H9 (cell line): ENCODE results near the gene CILP2. TPM values are rescaled to one million over a fixed set of nuclear protein-coding genes. Genes with fewer than 3 reads are reported as not detected.

ENCODE experiments used
- DNase-seq: peaks from one replicate; pipeline ENCODE4 v3.0.0-alpha.2; 2017
- H2AFZ ChIP-seq: one replicate; pipeline ENCODE4 v1.6.1; 2013; ENCODE audit warnings: mild to moderate bottlenecking, low read length, control low read depth, moderate library complexity
- H2AK5ac ChIP-seq: 2 replicates; pipeline ENCODE4 v1.6.1; 2013; ENCODE audit warnings: low read length, control low read depth, mixed read lengths; ENCODE audit not compliant: insufficient read length
- H2BK120ac ChIP-seq: one replicate; pipeline ENCODE4 v1.6.1; 2013; ENCODE audit warnings: low read depth, mild to moderate bottlenecking, low read length, control low read depth, inconsistent platforms; ENCODE audit not compliant: poor library complexity, severe bottlenecking
- H2BK12ac ChIP-seq: 2 replicates; pipeline ENCODE4 v1.6.1; 2013; ENCODE audit warnings: low read length, control low read depth, mixed read lengths, low read depth; ENCODE audit not compliant: insufficient read length
- H2BK15ac ChIP-seq: 2 replicates; pipeline ENCODE4 v1.6.1; 2013; ENCODE audit warnings: low read depth, low read length, control low read depth
- H2BK20ac ChIP-seq: one replicate; pipeline ENCODE4 v1.6.1; 2013; ENCODE audit warnings: low read depth, mild to moderate bottlenecking, low read length, control low read depth, inconsistent platforms; ENCODE audit not compliant: poor library complexity, severe bottlenecking
- H2BK5ac ChIP-seq: 2 replicates; pipeline ENCODE4 v1.6.1; 2013; ENCODE audit warnings: low read length, control low read depth, mixed read lengths; ENCODE audit not compliant: insufficient read length
- H3K14ac ChIP-seq: 2 replicates; pipeline ENCODE4 v1.6.1; 2013; ENCODE audit warnings: low read length, control low read depth; ENCODE audit not compliant: insufficient read depth
- H3K18ac ChIP-seq: 2 replicates; pipeline ENCODE4 v1.6.1; 2013; ENCODE audit warnings: low read depth, mild to moderate bottlenecking, mixed read lengths, low read length, control low read depth; ENCODE audit not compliant: insufficient read length
- H3K23ac ChIP-seq: 2 replicates; pipeline ENCODE4 v1.6.1; 2013; ENCODE audit warnings: low read length, control low read depth, mixed read lengths, low read depth; ENCODE audit not compliant: insufficient read length
- H3K23me2 ChIP-seq: 2 replicates; pipeline ENCODE4 v1.6.1; 2013; ENCODE audit warnings: low read depth, mild to moderate bottlenecking, mixed read lengths, low read length, control low read depth; ENCODE audit not compliant: insufficient read length, poor library complexity, severe bottlenecking
- H3K27ac ChIP-seq: 2 replicates; pipeline ENCODE4 v1.5.1; 2013; ENCODE audit warnings: low read length, control low read depth, mixed read lengths, low read depth; ENCODE audit not compliant: insufficient read length
- H3K27me3 ChIP-seq: 2 replicates; pipeline ENCODE4 v1.6.1; 2013; ENCODE audit warnings: low read length, control low read depth, inconsistent platforms; ENCODE audit not compliant: insufficient read depth
- H3K4ac ChIP-seq: 2 replicates; pipeline ENCODE4 v1.6.1; 2013; ENCODE audit warnings: low read depth, mild to moderate bottlenecking, control low read depth, inconsistent platforms, low read length, moderate library complexity
- H3K4me1 ChIP-seq: 2 replicates; pipeline ENCODE4 v1.6.1; 2013; ENCODE audit warnings: low read length, control low read depth, inconsistent platforms; ENCODE audit not compliant: insufficient read depth
- H3K4me2 ChIP-seq: 2 replicates; pipeline ENCODE4 v1.6.1; 2013; ENCODE audit warnings: low read length, control low read depth, mixed read lengths; ENCODE audit not compliant: insufficient read length, insufficient read depth
- H3K56ac ChIP-seq: 2 replicates; pipeline ENCODE4 v1.6.1; 2013; ENCODE audit warnings: low read depth, mild to moderate bottlenecking, mixed read lengths, low read length, control low read depth; ENCODE audit not compliant: insufficient read length
- H3K79me1 ChIP-seq: 2 replicates; pipeline ENCODE4 v1.6.1; 2013; ENCODE audit warnings: low read depth, mild to moderate bottlenecking, moderate library complexity, low read length, control low read depth, inconsistent platforms; ENCODE audit not compliant: insufficient read depth, poor library complexity, severe bottlenecking
- H3K79me2 ChIP-seq: 2 replicates; pipeline ENCODE4 v1.6.1; 2013; ENCODE audit warnings: low read length, control low read depth, inconsistent platforms; ENCODE audit not compliant: insufficient read depth
- H3K9ac ChIP-seq: 2 replicates; pipeline ENCODE4 v1.6.1; 2013; ENCODE audit warnings: low read length, control low read depth, mixed read lengths; ENCODE audit not compliant: insufficient read length; ENCODE audit errors: extremely low read depth
- H3K9me3 ChIP-seq: one replicate; pipeline ENCODE4 v1.6.1; 2013; ENCODE audit warnings: low read depth, low read length, inconsistent platforms; ENCODE audit not compliant: control insufficient read depth
- H3T11ph ChIP-seq: one replicate; pipeline ENCODE4 v1.6.1; 2013; ENCODE audit warnings: mild to moderate bottlenecking, low read length, control low read depth, inconsistent platforms
- H4K20me1 ChIP-seq: one replicate; pipeline ENCODE4 v1.6.1; 2013; ENCODE audit not compliant: control insufficient read depth, insufficient read length, insufficient read depth
- H4K5ac ChIP-seq: 2 replicates; pipeline ENCODE4 v1.6.1; 2013; ENCODE audit warnings: low read depth, mild to moderate bottlenecking, mixed read lengths, low read length, control low read depth; ENCODE audit not compliant: insufficient read length
- H4K8ac ChIP-seq: replicated peaks from 2 replicates; pipeline ENCODE4 v1.6.1; 2013; ENCODE audit warnings: low read length, control low read depth, mixed read lengths, low read depth; ENCODE audit not compliant: insufficient read length
- H4K91ac ChIP-seq: 2 replicates; pipeline ENCODE4 v1.6.1; 2013; ENCODE audit warnings: low read depth, mild to moderate bottlenecking, moderate library complexity, mixed read lengths, low read length, control low read depth; ENCODE audit not compliant: insufficient read length
- H3K27ac Mint-ChIP-seq, 3 experiments: 2 replicates in 2 of 3; 3 replicates in 1 of 3; pipeline ENCODE4 v1.8.0; 2020 to 2021; ENCODE audit warnings: mixed read lengths in 3 of 3, mild to moderate bottlenecking in 1 of 3, moderate library complexity in 1 of 3
- H3K27me3 Mint-ChIP-seq: 2 replicates; pipeline ENCODE4 v1.8.0; 2021; ENCODE audit warnings: low read depth, mild to moderate bottlenecking, moderate library complexity, mixed read lengths
- H3K36me3 Mint-ChIP-seq, 3 experiments: 2 replicates in 2 of 3; 3 replicates in 1 of 3; pipeline ENCODE4 v1.8.0; 2020 to 2021; ENCODE audit warnings: low read depth in 3 of 3, mixed read lengths in 3 of 3; ENCODE audit not compliant: insufficient read depth in 1 of 3
- H3K4me1 Mint-ChIP-seq, 2 experiments: 2 replicates each; pipeline ENCODE4 v1.8.0; 2020; ENCODE audit warnings: mixed read lengths in 2 of 2
- H3K4me3 Mint-ChIP-seq, 2 experiments: 2 replicates in 1 of 2; 3 replicates in 1 of 2; pipeline ENCODE4 v1.8.0; 2020 to 2021; ENCODE audit warnings: mild to moderate bottlenecking in 2 of 2, mixed read lengths in 2 of 2, moderate library complexity in 1 of 2
- H3K9me3 Mint-ChIP-seq, 2 experiments: 2 replicates in 1 of 2; 3 replicates in 1 of 2; pipeline ENCODE4 v1.8.0; 2020; ENCODE audit warnings: mild to moderate bottlenecking in 2 of 2, mixed read lengths in 2 of 2, moderate library complexity in 1 of 2
- WGBS: extraction: QIAGEN DNeasy Blood & Tissue Kit; methylation state at CpG from one replicate; pipeline ENCODE4 v1.1.7; 2013; ENCODE audit warnings: missing lambda C conversion rate, low lambda C conversion rate, mixed read lengths; ENCODE audit not compliant: insufficient read length; ENCODE audit errors: extremely low coverage; 5-methylcytosine and 5-hydroxymethylcytosine counted together
- total RNA-seq: library from RNA; stranded (reverse); gene quantifications from 2 replicates; pipeline ENCODE4 v1.2.1, GENCODE V29; 2021
- TF ChIP-seq, protein P1 (sequence below): fragments of 200-600 bp; sonication (generic); conservative IDR thresholded peaks from 3 replicates; pipeline ENCODE4 v1.8.0; 2021; ENCODE audit warnings: antibody characterized with exemption, mild to moderate bottlenecking

The CILP2 gene
- total RNA-seq, 1 experiment from 2014 or later: 6.4 TPM

DNA sequence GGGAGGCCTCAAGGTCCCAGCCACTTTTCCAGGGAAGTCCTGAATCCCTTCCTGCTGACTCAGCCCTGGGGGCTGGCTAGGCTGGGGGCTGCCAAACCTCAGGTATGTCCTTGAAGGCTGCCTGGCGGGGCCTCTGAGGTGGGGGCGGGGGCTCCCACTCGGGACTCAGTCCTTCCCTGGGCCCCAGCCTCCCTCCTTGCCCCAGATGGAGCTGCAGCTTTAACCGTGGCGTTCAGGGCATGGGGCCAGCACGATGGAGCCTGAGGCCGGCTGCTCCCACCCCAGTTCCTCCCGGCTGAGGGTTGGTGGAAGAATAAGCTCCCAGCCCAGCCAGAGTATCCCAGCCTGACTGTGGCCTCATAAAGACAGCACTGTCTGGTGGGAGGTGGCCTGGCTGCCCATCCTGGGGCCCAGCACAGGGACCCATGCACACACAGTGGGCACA, 12.4 kb downstream of the CILP2 start:
- Histone ChIP-seq H2AFZ (no peak overlapping the region), H3K27me3 (no peaks in the 10 kb centered on the region), H3K18ac (no peak overlapping the region), H3K9ac (no peak overlapping the region), H3K56ac (no peak overlapping the region), H3K79me2 (no peaks in the 10 kb centered on the region), H2AK5ac (no peak overlapping the region), H3T11ph (no peak overlapping the region), H3K23ac (no peak overlapping the region), H2BK20ac (no peak overlapping the region), H3K4me2 (no peak overlapping the region), H4K91ac (no peak overlapping the region), H3K4ac (no peak overlapping the region), H2BK120ac (no peak overlapping the region), H2BK5ac (no peak overlapping the region), H4K5ac (no peak overlapping the region), H3K79me1 (no peaks in the 10 kb centered on the region), H3K9me3 (no peaks in the 10 kb centered on the region), H3K14ac (no peak overlapping the region; the same call in 1 of the 2 replicates), H3K23me2 (no peaks in the 10 kb centered on the region), H2BK15ac (no peak overlapping the region), H4K8ac (no peak overlapping the region), H2BK12ac (no peak overlapping the region), H4K20me1 (no peaks in the 10 kb centered on the region), H3K27ac (no peak overlapping the region), H3K4me1 (no peaks in the 10 kb centered on the region)
- no peak for DNase-seq
- Mint-ChIP-seq H3K36me3 (no peaks in the 10 kb centered on the region; a peak in 1 of 7 replicates), H3K4me1 (peaks cover 0 to 8% of the 10 kb centered on the region in 2 experiments; a peak in 2 of 4 replicates), H3K27ac (no peak overlapping the region), H3K27me3 (peaks cover 7% of the 10 kb centered on the region), H3K9me3 (no peaks in the 10 kb centered on the region; a peak in 1 of 5 replicates), H3K4me3 (no peak overlapping the region)
- TF ChIP-seq, protein P1, sequence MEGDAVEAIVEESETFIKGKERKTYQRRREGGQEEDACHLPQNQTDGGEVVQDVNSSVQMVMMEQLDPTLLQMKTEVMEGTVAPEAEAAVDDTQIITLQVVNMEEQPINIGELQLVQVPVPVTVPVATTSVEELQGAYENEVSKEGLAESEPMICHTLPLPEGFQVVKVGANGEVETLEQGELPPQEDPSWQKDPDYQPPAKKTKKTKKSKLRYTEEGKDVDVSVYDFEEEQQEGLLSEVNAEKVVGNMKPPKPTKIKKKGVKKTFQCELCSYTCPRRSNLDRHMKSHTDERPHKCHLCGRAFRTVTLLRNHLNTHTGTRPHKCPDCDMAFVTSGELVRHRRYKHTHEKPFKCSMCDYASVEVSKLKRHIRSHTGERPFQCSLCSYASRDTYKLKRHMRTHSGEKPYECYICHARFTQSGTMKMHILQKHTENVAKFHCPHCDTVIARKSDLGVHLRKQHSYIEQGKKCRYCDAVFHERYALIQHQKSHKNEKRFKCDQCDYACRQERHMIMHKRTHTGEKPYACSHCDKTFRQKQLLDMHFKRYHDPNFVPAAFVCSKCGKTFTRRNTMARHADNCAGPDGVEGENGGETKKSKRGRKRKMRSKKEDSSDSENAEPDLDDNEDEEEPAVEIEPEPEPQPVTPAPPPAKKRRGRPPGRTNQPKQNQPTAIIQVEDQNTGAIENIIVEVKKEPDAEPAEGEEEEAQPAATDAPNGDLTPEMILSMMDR: no peak
- WGBS: no CpG with 5 or more reads among the region's 8 CpGs
